H1 (cell line): ENCODE results near the gene USH2A. TPM values are rescaled to one million over a fixed set of nuclear protein-coding genes. Genes with fewer than 3 reads are reported as not detected.

Experiments
- CTCF ChIA-PET: fragments of 300-600 bp; sonication (Branson Sonifier 250); formaldehyde crosslinking; loops from one replicate; lab custom pipeline; 2021; ENCODE audit not compliant: partially characterized antibody; lab: Charles Lee
- POLR2A ChIA-PET: fragments of 300-600 bp; sonication (Branson Sonifier 250); formaldehyde crosslinking; loops from one replicate; lab custom pipeline; 2021; ENCODE audit warnings: inconsistent platforms; ENCODE audit not compliant: partially characterized antibody; lab: Charles Lee
- DNase-seq, 2 experiments: peaks; one replicate each; pipeline versions ENCODE4 v3.0.0 to v3.0.0-alpha.2; 2010 to 2022; ENCODE audit warnings: low spot score in 2 of 2, low read depth in 1 of 2, mixed read lengths in 1 of 2
- FAIRE-seq: peaks from 2 replicates; lab custom pipeline; 2011; peaks lifted over from hg19 to GRCh38; lab: Jason Lieb, UNC
- H2AFZ ChIP-seq: 2 replicates; pipeline ENCODE4 v1.8.1; 2012; ENCODE audit warnings: low read length, inconsistent platforms
- H2AK5ac ChIP-seq: 2 replicates; pipeline ENCODE4 v1.6.1; 2013; ENCODE audit warnings: low read depth, low read length
- H2BK120ac ChIP-seq: replicated peaks from 2 replicates; pipeline ENCODE3; 2013; ENCODE audit warnings: low read depth, low read length, inconsistent platforms
- H2BK12ac ChIP-seq: 2 replicates; pipeline ENCODE4 v1.6.1; 2013; ENCODE audit warnings: low read depth, low read length
- H2BK15ac ChIP-seq: 2 replicates; pipeline ENCODE4 v1.6.1; 2013; ENCODE audit warnings: low read length
- H2BK20ac ChIP-seq: 2 replicates; pipeline ENCODE4 v1.6.1; 2013; ENCODE audit warnings: low read length
- H2BK5ac ChIP-seq: 2 replicates; pipeline ENCODE4 v1.6.1; 2013; ENCODE audit warnings: low read depth, low read length
- H3K14ac ChIP-seq: 2 replicates; pipeline ENCODE4 v1.6.1; 2013; ENCODE audit warnings: inconsistent platforms; ENCODE audit not compliant: insufficient read length
- H3K18ac ChIP-seq: 2 replicates; pipeline ENCODE4 v1.6.1; 2013; ENCODE audit warnings: low read length; ENCODE audit errors: extremely low read depth
- H3K23ac ChIP-seq: 2 replicates; pipeline ENCODE4 v1.6.1; 2013; ENCODE audit warnings: inconsistent platforms; ENCODE audit not compliant: insufficient read length
- H3K23me2 ChIP-seq: 2 replicates; pipeline ENCODE4 v1.6.1; 2013; ENCODE audit warnings: low read depth, low read length
- H3K27ac ChIP-seq: 2 replicates; pipeline ENCODE4 v1.6.1; 2011; ENCODE audit warnings: low read depth, low read length, inconsistent platforms
- H3K27me3 ChIP-seq, 4 experiments: replicated peaks in 1 of 4; 1 replicate in 1 of 4; 2 replicates in 3 of 4; pipeline versions ENCODE4 v1.6.1 to v1.8.1; 2011 to 2013; ENCODE audit warnings: low read length in 3 of 4, mild to moderate bottlenecking in 3 of 4, inconsistent platforms in 2 of 4, mixed read lengths in 2 of 4, moderate library complexity in 1 of 4; ENCODE audit not compliant: control insufficient read depth in 3 of 4, insufficient read depth in 3 of 4; ENCODE audit errors: extremely low read depth in 1 of 4
- H3K36me3 ChIP-seq, 4 experiments: 2 replicates each; pipeline versions ENCODE4 v1.6.1 to v1.8.1; 2011 to 2013; ENCODE audit warnings: mild to moderate bottlenecking in 4 of 4, low read length in 3 of 4, moderate library complexity in 2 of 4, control low read depth in 1 of 4, inconsistent platforms in 1 of 4; ENCODE audit not compliant: insufficient read depth in 4 of 4, control insufficient read depth in 2 of 4
- H3K4ac ChIP-seq: replicated peaks from 2 replicates; pipeline ENCODE3; 2013; ENCODE audit warnings: low read length, low read depth, mixed read lengths, inconsistent platforms; ENCODE audit not compliant: insufficient read length
- H3K4me1 ChIP-seq, 4 experiments: replicated peaks in 1 of 4; 1 replicate in 1 of 4; 2 replicates in 3 of 4; pipeline versions ENCODE4 v1.6.1 to v1.8.1; 2011 to 2013; ENCODE audit warnings: low read length in 3 of 4, inconsistent platforms in 2 of 4, mixed read lengths in 1 of 4; ENCODE audit not compliant: insufficient read depth in 4 of 4, control insufficient read depth in 3 of 4
- H3K4me2 ChIP-seq, 2 experiments: 2 replicates each; pipeline versions ENCODE4 v1.6.1 to v1.8.1; 2011 to 2013; ENCODE audit warnings: low read depth in 2 of 2, low read length in 2 of 2, control low read depth in 1 of 2, inconsistent platforms in 1 of 2, mild to moderate bottlenecking in 1 of 2; ENCODE audit not compliant: insufficient read depth in 1 of 2
- H3K4me3 ChIP-seq, 4 experiments: fragments of 200-600, 300-600 bp in 1 of 4; sonication (generic), shearing (Covaris generic), sonication (Bioruptor Twin) in 1 of 4; 2 replicates each; pipeline versions ENCODE4 v1.5.1 to v1.8.1; 2011 to 2016; ENCODE audit warnings: low read length in 4 of 4, low read depth in 3 of 4, control low read depth in 2 of 4, inconsistent platforms in 2 of 4, mild to moderate bottlenecking in 2 of 4, mixed read lengths in 1 of 4, moderate library complexity in 1 of 4; ENCODE audit not compliant: insufficient read depth in 2 of 4; ENCODE audit errors: extremely low read depth in 1 of 4
- H3K56ac ChIP-seq: replicated peaks from 2 replicates; pipeline ENCODE3; 2013; ENCODE audit warnings: low read depth, mild to moderate bottlenecking, mixed read lengths, low read length, inconsistent platforms; ENCODE audit not compliant: insufficient read length
- H3K79me1 ChIP-seq: 2 replicates; pipeline ENCODE4 v1.6.1; 2013; ENCODE audit warnings: low read depth, low read length, control low read depth
- H3K79me2 ChIP-seq, 2 experiments: 2 replicates each; pipeline versions ENCODE4 v1.6.1 to v1.8.1; 2012 to 2013; ENCODE audit warnings: low read length in 2 of 2, mild to moderate bottlenecking in 2 of 2, inconsistent platforms in 1 of 2; ENCODE audit not compliant: insufficient read depth in 2 of 2, control insufficient read depth in 1 of 2
- H3K9ac ChIP-seq, 4 experiments: replicated peaks in 1 of 4; 1 replicate in 1 of 4; 2 replicates in 3 of 4; pipeline versions ENCODE4 v1.6.1 to v1.8.1; 2011 to 2013; ENCODE audit warnings: low read depth in 3 of 4, low read length in 3 of 4, control low read depth in 2 of 4, mild to moderate bottlenecking in 2 of 4, moderate library complexity in 2 of 4, inconsistent platforms in 1 of 4; ENCODE audit errors: extremely low read depth in 1 of 4
- H3K9me3 ChIP-seq, 2 experiments: 2 replicates each; pipeline versions ENCODE4 v1.6.1 to v1.8.1; 2012 to 2013; ENCODE audit warnings: mild to moderate bottlenecking in 2 of 2, moderate library complexity in 2 of 2, control low read depth in 1 of 2, inconsistent platforms in 1 of 2, low read depth in 1 of 2, low read length in 1 of 2, mixed read lengths in 1 of 2; ENCODE audit not compliant: insufficient read depth in 2 of 2
- H4K20me1 ChIP-seq, 2 experiments: replicated peaks in 1 of 2; 2 replicates each; pipeline versions ENCODE3 to v1.8.1; 2011 to 2013; ENCODE audit warnings: inconsistent platforms in 2 of 2, low read length in 2 of 2, mild to moderate bottlenecking in 1 of 2; ENCODE audit not compliant: insufficient read depth in 2 of 2, control insufficient read depth in 1 of 2
- H4K5ac ChIP-seq: 2 replicates; pipeline ENCODE4 v1.6.1; 2013; ENCODE audit warnings: low read length, low read depth, mixed read lengths, inconsistent platforms; ENCODE audit not compliant: insufficient read length
- H4K8ac ChIP-seq: 2 replicates; pipeline ENCODE4 v1.8.0; 2013; ENCODE audit warnings: mild to moderate bottlenecking, moderate library complexity, low read length, inconsistent platforms; ENCODE audit not compliant: insufficient read depth; ENCODE audit errors: extremely low read depth
- H4K91ac ChIP-seq: replicated peaks from 2 replicates; pipeline ENCODE3; 2013; ENCODE audit warnings: low read length, mixed read lengths, inconsistent platforms; ENCODE audit not compliant: insufficient read length
- BRCA1 ChIP-seq: IDR thresholded peaks from 2 replicates; pipeline ENCODE4 v1.6.1; 2012; ENCODE audit warnings: low read depth, low read length, improper control_type of control experiment
- CTBP2 ChIP-seq: IDR thresholded peaks from 2 replicates; pipeline ENCODE4 v1.7.0; 2011; ENCODE audit warnings: borderline replicate concordance, mild to moderate bottlenecking, moderate library complexity, mixed read lengths, low read length; ENCODE audit not compliant: insufficient read depth, insufficient read length
- POLR2A ChIP-seq, 2 experiments: IDR thresholded peaks; 1 replicate in 1 of 2; 2 replicates in 1 of 2; pipeline ENCODE4 v1.6.1; 2011; ENCODE audit warnings: low read depth in 2 of 2, low read length in 2 of 2, mild to moderate bottlenecking in 2 of 2; ENCODE audit errors: control extremely low read depth in 1 of 2
- POU5F1 ChIP-seq: IDR thresholded peaks from 2 replicates; pipeline ENCODE4 v1.6.1; 2011; ENCODE audit warnings: low read depth, mild to moderate bottlenecking, low read length, moderate library complexity
- SP4 ChIP-seq: IDR thresholded peaks from 2 replicates; pipeline ENCODE4 v1.6.1; 2012; ENCODE audit warnings: low read length, inconsistent platforms
- TEAD4 ChIP-seq: IDR thresholded peaks from 2 replicates; pipeline ENCODE4 v1.6.1; 2012; ENCODE audit warnings: low read depth, low read length, inconsistent platforms, mixed read lengths
- polyA plus RNA-seq, 7 experiments: library from polyadenylated mRNA; depleted of rRNA in 3 of 7; stranded (reverse) in 5 of 7; unstranded in 2 of 7; fragments of >200 nt in 5 of 7; fragments of 200-250 nt in 2 of 7; gene quantifications; 1 replicate in 5 of 7; 2 replicates in 1 of 7; 4 replicates in 1 of 7; pipeline versions ENCODE4 v1.2.1 to v1.2.3, GENCODE V29; 2011 to 2013; ENCODE audit warnings: missing spikeins in 2 of 7, mixed read lengths in 2 of 7
- total RNA-seq: library from RNA; stranded (reverse); fragmentation: NEBNext Ultra II Directional; extraction: Animal tissue kit (Norgen Biotek cat#: 25700); gene quantifications from 2 replicates; pipeline ENCODE4 v1.2.1, GENCODE V29; 2021

USH2A gene
- total and polyA plus RNA-seq, 2 of the 8 experiments (the other 6 are each of a cell fraction or from before 2014, with no cell fraction given) = 0.02 to 0.17 TPM

GRCh38 chr1:216114180-216114579 is 309.1 kb downstream of the USH2A start:
- no peak for DNase-seq
- no peaks in the 10 kb centered on the region for H3K36me3 ChIP-seq
- H2BK15ac ChIP-seq = no peak overlapping the region
- no peak overlapping the region for H4K8ac ChIP-seq
- H3K27me3 ChIP-seq = peaks cover 0 to 1% (median 0%) of the 10 kb centered on the region in 4 experiments; a peak in 1 of 7 replicates
- FAIRE-seq = no peak
- H3K9ac ChIP-seq = no peak overlapping the region
- no peak overlapping the region for H3K23ac ChIP-seq
- no peak overlapping the region for H4K91ac ChIP-seq
- H3K79me2 ChIP-seq = no peaks in the 10 kb centered on the region
- POLR2A ChIA-PET = no interaction called here
- H3K9me3 ChIP-seq = no peaks in the 10 kb centered on the region
- no peak for TF ChIP-seq CTBP2
- TF ChIP-seq BRCA1 = no peak
- no peak for TF ChIP-seq POLR2A (IDR thresholded peaks at IDR 0.05; ENCODE audit: control extremely low read depth in 1 of 2, low read depth in 2 of 2, low read length in 2 of 2)
- TF ChIP-seq POU5F1 = no peak
- no peak for TF ChIP-seq TEAD4
- TF ChIP-seq SP4 = no peak
- H2AK5ac ChIP-seq = no peak overlapping the region
- H2AFZ ChIP-seq = no peak overlapping the region
- H3K18ac ChIP-seq = no peak overlapping the region
- H4K20me1 ChIP-seq = no peaks in the 10 kb centered on the region
- no peak overlapping the region for H4K5ac ChIP-seq
- no peak overlapping the region for H3K27ac ChIP-seq
- H3K4me3 ChIP-seq = no peak overlapping the region
- H3K56ac ChIP-seq = no peak overlapping the region
- no peak overlapping the region for H3K14ac ChIP-seq
- no peak overlapping the region for H3K4me2 ChIP-seq
- no peaks in the 10 kb centered on the region; a peak in 1 of 7 replicates for H3K4me1 ChIP-seq
- no peak overlapping the region for H2BK20ac ChIP-seq
- no peak overlapping the region for H3K4ac ChIP-seq
- no peak overlapping the region for H2BK5ac ChIP-seq
- no peaks in the 10 kb centered on the region for H3K23me2 ChIP-seq
- no peak overlapping the region for H2BK120ac ChIP-seq
- H2BK12ac ChIP-seq = no peak overlapping the region
- H3K79me1 ChIP-seq = no peaks in the 10 kb centered on the region
- CTCF ChIA-PET = interaction anchor here (0.6 to 1.1 kb wide), 4 partner anchors 13 to 83 kb away, joined by 3 to 4 read pairs (median 3); no protein-coding TSS in a partner anchor
